ENCODE data around the gene MMP15.
"Not testable (repeated sequence)": the region's sequence is repeated elsewhere in the genome, so short reads cannot be mapped to it uniquely, and the experiment has no call there.

GRCh38 chr16:58004736-58005135 lies 20.8 kb upstream of the MMP15 start:
- TF ChIP-seq EZH2 (IDR thresholded peaks at IDR 0.05; ENCODE audit: borderline replicate concordance, low read depth, low read length, severe bottlenecking); CTCF (IDR thresholded peaks at IDR 0.05; ENCODE audit: borderline replicate concordance, extremely low read depth, low read length, poor library complexity, severe bottlenecking): not testable (repeated sequence)

All from DND-41 (cell line).